H54 (cell line): ENCODE results near the gene CHMP2B.
A peak's percentile ranks its signal among the peaks of the same experiment; 100 is the strongest.
"Not testable (repeated sequence)": the region's sequence is repeated elsewhere in the genome, so short reads cannot be mapped to it uniquely, and the experiment has no call there.

ENCODE experiments used
- DNase-seq: peaks from one replicate; pipeline ENCODE4 v3.0.0; 2011; ENCODE audit warnings: low spot score, mixed read lengths; ENCODE audit not compliant: insufficient read length
- FAIRE-seq: peaks from 3 replicates; lab custom pipeline; 2011; peaks lifted over from hg19 to GRCh38; lab: Jason Lieb, UNC
- POLR2A ChIP-seq: IDR thresholded peaks from 2 replicates; pipeline ENCODE4 v1.6.1; 2011; ENCODE audit warnings: low read depth, mild to moderate bottlenecking, low read length

CHMP2B gene

DNA sequence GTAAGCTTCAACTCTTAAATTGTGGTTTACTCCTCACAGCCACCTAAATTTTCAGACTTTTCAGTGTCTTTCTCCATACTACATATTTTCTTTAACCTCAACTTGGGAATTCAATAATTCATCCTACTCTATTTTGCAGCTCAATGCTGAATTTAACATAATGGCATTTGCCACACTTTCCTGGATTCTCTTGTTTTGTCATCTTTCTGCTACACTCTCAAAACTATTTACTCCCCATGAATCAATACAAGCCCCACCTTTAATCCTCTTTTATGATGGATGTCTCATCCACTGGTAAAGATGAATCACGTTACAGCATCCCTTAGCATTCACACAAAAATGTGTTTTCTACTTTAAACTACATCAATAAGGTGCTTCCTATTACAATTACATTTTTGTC is 19.6 kb upstream of the CHMP2B start:
- FAIRE-seq: peak; percentile 91
- no peak for TF ChIP-seq POLR2A
- no peak for DNase-seq

DNA sequence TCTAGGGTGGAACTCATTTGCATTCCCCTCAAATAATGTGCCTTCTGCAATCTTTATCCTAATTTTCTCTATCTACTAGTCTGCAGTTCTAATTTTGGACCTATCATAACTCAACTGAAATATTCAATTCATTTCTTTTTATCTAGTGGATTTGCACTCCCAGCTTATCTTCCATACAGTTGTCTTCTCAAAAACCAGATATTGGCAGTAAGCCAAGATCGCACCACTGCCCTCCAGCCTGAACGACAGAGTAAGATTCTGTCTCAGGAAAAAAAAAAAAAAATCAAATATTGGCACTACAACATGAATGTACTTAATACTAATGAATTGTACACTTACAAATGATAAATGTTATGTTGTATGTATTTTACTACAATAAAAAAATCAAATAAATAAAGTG is 18.0 kb upstream of the CHMP2B start:
- no peak for FAIRE-seq
- no peak for TF ChIP-seq POLR2A

DNA sequence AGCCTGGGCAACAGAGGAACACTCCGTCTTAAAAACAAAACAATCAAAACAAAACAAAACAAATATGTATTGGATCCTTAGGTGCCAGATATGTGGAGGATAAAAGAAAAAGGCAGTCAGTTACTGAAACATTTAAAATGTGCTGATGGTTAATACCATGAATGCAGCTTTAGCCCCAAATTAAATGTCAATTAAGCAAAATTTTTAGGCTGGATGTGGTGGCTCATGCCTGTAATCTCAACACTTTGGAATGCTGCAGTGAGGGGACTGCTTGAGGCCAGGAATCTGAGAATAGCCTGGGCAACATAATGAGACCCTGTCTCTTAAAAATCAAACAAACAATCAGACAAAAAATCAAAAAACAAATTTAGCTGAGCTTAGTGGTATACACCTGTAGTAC is 8.5 kb upstream of the CHMP2B start:
- DNase-seq: no peak

More for the DNA sequence above, 18.0 kb upstream of the CHMP2B start:
- DNase-seq: no peak

DNA sequence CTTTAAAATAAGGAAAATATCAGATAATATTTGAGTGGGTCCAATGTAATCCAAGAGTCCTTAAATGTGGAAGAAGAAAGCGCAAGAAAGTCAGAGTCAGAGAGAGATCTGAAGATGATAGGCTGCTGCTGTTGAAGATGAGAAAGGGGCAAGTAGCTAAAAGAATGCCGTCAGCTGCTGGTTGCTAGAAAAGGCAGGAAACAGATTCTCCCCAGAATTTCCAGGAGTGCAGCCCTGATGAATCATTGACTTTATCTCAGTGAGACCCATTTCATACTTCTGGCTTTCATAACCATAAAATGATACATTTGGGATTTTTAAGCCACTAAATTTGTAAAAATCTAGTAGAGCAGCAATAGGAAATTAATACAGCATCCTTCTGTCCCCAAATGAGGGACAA is 7.5 kb upstream of the CHMP2B start:
- no peak for FAIRE-seq
- TF ChIP-seq POLR2A: no peak

More for the DNA sequence above, 8.5 kb upstream of the CHMP2B start:
- FAIRE-seq: no peak
- TF ChIP-seq POLR2A: no peak

DNA sequence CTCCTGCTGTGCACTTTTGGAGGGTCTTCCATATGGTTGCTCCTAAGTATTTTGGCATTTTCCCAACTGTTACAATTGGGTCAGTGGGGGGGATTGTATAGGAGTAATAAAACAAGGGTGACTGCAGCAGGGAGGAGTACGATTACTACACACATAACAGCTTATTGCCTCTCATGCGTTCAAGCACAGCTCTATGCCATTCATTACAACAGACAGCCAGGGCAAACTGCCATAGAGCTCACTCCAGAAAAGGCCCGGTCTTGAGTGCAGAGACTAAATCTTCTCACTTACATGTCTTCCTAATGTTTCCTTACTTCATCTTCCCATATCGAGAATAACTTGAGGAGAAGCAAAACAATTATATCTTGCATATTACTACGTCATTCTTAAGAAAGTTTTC is 1.4 kb upstream of the CHMP2B start:
- TF ChIP-seq POLR2A: no peak
- DNase-seq: no peak
- peak; percentile 41 for FAIRE-seq

More for the DNA sequence above, 7.5 kb upstream of the CHMP2B start:
- DNase-seq: no peak

DNA sequence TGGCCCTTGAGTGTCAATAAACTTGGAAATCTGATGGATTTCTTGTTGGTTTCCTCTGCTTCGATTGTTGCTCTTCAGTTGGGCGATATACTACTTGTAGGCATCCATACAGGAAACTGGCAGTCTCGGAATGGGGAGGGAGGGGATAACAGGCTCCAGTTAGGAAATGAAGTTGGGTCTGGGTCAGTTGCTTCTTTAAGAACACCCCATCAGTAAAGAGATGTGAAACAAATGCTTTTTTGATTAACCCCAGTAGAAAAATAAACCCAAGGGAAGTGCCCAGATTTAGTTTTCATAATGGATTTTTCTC is 681 bp downstream of the CHMP2B start:
- FAIRE-seq: no peak
- DNase-seq: no peak
- TF ChIP-seq POLR2A: no peak

DNA sequence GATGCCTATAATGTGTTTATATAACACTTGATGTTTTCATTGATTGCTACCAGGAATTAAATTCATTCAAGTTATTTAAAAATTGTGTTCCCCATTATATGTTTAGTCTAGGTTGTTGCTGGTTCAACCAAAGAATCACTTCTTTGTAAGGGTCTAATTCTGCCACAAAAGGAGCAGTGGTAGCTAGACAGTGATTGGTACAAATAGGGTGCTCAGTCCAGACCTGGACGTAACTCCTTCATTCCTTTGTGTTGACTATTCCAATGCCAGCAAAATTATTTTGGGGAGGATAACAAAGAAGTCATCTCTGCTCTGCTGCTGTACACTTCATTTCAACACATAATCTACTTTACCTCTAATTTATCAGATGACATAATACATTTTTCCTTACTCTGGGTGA is 1.2 kb downstream of the CHMP2B start:
- peak; percentile 95 for FAIRE-seq
- DNase-seq: no peak
- no peak for TF ChIP-seq POLR2A

DNA sequence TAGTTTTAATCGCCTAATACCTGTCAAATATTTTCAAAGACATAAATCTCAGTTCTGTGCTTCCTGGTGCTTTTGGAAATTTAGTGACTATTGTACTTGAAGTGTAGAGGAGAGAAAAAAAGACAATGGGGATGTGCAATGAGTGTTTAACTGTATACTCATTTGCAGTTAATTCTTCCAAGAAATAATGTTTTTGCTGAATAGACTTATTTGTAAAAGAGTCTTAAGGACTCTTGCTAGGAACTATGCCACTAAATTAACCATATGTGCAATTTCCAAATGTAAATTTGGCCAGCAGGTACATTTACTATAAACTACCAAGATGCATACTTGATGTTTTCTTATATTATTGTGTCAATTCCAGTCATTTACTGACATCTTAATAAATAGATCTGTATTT is 2.0 kb downstream of the CHMP2B start:
- no peak for FAIRE-seq

DNA sequence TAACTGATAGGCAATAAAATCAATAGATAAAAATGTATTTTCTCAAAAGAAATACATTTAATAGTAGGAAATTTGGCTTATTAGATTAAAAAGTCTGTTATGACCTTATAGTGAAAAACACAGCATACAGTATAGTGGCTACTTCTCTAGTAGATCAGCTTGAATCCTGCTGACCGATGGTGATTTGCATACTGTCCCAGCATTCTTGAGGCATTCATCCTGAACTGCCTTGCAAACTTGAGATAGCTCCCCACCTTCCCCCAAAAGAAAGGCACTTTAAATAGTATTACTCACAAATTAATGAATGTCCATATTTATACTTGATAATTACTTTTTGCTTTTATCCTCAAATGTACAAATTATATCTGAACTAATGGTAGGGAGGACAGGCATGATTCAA is 6.7 kb downstream of the CHMP2B start:
- DNase-seq (no peak), FAIRE-seq (no peak)
- no peak for TF ChIP-seq POLR2A

More for the DNA sequence above, 2.0 kb downstream of the CHMP2B start:
- TF ChIP-seq POLR2A: no peak
- no peak for DNase-seq

DNA sequence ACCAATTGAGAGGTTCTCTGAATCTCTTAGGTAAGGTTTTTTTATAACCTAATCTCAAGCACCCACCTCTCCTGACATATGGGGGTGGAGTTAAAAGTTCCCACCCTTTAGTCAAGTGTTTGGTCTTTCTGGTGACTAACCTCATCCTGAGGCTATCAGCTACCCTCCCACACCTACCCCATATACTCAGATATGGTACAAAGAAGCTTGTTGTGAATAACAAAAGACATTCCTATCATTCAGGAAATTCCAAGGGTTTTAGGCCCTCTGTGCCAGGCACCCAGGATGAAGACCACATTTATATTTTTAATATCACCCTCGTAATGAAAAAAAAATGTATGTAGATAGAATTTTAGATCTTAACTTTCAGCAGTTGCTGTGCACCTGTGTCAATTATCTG is 9.0 kb downstream of the CHMP2B start:
- FAIRE-seq (no peak), DNase-seq (no peak)
- no peak for TF ChIP-seq POLR2A

DNA sequence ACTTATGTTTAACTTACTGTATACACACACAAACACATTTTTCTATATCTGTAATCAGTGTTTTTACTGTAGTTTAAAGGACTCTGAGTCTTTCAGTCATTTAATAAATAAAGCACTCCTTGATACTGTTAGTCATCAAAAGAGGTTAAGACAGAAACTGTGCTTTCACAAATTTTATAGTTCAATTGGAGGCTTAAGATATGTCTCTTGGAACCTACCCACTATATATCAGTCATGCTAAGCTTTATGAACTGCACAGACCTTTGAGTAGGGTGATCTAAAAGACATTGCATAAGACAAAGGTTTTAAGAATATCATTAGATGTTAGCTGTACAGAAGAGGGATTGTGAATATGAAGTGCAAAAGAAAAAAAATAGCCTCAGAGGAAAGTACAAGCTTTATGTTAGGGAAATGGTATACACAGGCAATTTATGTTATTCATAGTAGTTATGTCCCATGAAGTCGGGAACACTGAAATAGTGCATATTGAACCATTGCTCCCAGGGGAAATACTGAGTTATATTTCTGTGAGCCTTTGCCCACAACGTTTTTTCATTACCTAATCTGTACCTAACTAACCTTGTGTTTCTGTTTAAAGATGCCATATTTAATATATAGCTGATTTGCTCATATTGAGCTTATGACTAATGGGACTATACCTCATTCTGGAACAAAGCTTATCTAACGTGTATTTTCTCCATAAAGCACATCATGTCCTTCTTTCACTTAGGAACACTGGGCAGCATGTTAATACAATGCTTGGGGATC is 19.7 kb downstream of the CHMP2B start:
- no peak for TF ChIP-seq POLR2A
- DNase-seq (no peak), FAIRE-seq (no peak)

DNA sequence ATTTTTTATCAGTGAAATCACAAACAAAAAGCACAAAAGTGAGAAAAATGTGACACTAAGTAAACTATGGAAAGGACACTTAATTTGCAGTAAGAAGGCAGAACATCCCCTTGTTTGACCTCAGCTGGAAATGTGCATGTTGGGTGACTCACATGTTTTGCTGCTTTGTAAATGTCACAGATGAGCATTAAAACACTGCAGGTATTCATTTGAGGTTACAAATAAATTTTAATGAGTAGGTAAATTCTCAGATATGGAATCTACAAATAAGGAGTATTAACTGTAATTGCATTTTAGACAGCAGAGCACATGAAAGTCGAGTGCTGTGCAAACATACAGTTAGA is 20.3 kb downstream of the CHMP2B start:
- peak; percentile 6 for FAIRE-seq

DNA sequence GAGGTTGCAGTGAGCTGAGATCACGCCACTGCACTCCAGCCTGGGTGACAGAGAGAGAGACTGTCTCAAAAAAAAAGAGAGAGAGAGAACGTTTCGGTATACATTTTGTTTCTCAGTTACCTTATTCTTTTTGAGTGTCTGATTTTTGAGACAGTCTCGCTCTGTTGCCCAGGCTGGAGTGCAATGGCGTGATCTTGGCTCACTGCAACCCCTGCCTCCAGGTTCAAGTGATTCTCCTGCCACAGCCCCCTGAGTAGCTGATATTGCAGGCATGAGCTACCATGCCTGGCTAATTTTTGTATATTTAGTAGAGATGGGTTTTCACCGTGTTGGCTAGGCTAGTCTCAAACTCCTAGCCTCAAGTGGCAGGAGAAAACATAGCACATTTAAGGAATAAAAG is 21.1 kb downstream of the CHMP2B start:
- not testable (repeated sequence) for DNase-seq, FAIRE-seq

More for the DNA sequence above, 20.3 kb downstream of the CHMP2B start:
- DNase-seq: no peak
- no peak for TF ChIP-seq POLR2A

DNA sequence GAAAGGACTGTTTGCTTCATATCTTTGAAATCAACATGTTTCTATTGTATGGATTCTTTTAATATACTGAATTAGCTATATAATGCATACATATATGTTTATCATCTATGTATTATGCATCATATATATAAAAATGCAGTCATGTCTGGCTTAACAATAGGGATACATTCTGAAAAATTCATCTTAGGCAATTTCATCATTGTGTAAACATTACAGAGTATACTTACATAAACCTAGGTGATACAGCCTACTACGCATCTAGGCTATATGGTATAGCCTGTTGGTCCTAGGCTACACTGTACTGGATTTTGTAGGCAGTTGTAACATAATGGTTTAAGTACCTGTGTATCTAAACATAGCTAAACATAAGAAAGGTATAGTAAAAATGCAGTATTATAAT is 21.7 kb downstream of the CHMP2B start:
- DNase-seq (no peak), FAIRE-seq (no peak)
- TF ChIP-seq POLR2A: no peak

DNA sequence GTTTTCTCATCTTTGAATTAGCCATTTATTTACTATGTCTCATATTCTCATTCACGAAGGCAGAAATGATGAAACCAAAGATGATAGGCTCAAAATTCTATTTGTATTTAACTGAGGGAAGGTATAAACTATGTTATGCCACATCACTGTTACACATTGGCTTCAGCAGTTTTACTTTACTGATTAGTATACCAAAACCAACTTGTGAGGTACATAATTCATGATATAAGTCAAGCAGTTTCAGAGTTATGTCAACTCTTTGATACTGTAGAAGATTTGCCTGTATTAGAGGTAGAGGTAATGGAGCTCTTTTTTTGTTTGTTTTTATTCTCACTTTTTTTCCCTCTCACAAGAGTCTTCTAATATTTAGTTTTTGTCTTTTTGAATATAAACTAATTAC is 22.9 kb downstream of the CHMP2B start:
- no peak for TF ChIP-seq POLR2A
- FAIRE-seq: no peak

More for the DNA sequence above, 22.9 kb downstream of the CHMP2B start:
- no peak for DNase-seq
